Measurements from ENCODE around the gene SUPT4H1.

Gene SUPT4H1

GRCh38 chr17:58381124-58382035 lies 29.4 kb upstream of the SUPT4H1 start:
- no peak for DNase-seq (ENCODE audit: low read depth in 4 of 4, low spot score in 1 of 4)

GRCh38 chr17:58380207-58381123 lies 28.5 kb upstream of the SUPT4H1 start:
- no peak for DNase-seq (ENCODE audit: low read depth in 4 of 4, low spot score in 1 of 4)

DNA sequence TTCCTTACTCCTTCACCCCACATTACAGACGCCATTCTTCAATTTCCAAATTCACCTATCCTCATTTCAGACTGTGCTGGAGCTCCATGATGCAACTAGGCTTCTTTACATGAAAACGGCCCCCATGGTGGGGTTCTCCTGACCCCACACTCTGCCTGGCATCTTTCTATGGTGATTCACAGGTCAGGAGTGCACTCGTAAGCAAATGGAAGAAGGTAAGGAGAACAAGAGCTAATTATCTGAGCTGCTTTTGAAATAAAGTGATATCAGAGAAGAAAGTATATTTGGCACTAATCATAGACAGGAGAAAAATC lies 27.5 kb upstream of the SUPT4H1 start:
- DNase-seq (ENCODE audit: low read depth in 4 of 4, low spot score in 1 of 4): no peak

DNA sequence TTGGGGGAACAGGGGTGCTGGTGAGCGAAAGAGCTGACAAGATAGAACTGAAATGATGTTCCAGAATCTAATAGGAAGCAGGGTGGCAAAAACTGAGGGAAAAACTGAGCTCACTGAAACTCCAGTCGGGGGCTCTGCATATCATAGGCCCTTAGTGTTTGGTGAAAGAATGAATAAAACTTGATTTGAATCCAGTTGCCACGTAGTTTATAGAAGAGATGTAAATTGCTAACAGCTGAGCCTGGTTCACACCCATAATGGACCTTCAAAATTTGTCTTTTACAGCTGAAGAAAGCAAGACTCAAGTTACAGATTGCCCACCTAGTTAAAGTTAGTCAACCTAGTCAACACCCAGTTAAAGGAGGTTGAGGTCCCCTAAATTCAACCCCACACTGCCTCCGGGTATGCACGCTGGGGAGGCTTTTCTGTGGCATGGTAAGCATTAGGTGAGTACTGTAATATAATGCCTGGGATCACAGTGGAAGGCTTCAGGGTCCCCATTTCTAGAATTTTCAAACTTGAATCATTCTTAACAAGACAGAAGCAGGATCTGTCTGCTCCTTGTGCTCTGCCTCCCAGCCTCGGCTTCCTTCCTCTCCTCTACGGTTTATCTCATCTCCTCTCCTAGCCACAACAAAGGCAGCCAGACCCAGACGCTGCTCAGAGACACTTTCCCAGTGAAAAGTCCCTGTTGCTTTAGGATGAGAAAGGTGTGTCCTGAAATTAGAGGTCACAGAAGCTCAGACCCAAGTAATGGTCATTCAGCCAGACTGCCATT lies 26.9 kb upstream of the SUPT4H1 start:
- no peak for DNase-seq (ENCODE audit: low read depth in 4 of 4, low spot score in 1 of 4)

DNA sequence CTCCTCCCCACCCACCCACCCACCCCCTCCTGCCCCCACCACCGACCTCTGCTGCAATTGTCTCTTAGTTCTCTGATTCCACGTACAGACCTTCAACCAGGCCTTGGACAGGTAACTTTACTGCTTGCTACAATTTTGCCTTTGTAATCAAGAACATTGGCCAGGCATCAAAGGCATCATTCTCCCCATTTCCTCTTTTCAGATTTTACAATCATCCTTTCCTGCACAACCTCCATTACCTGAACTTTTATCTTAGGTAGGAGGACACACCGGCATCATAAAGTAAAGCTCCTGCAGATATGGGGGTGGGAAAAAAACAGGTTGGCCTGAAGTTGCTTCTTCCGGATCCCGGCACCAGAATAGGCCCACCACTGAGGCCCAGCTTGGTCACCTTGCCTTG lies 25.7 kb upstream of the SUPT4H1 start:
- DNase-seq (ENCODE audit: low read depth in 4 of 4, low spot score in 1 of 4): no peak

GRCh38 chr17:58377093-58377601 lies 25.1 kb upstream of the SUPT4H1 start:
- DNase-seq (ENCODE audit: low read depth in 4 of 4, low spot score in 1 of 4): no peak

GRCh38 chr17:58376472-58377000 lies 24.5 kb upstream of the SUPT4H1 start:
- DNase-seq (ENCODE audit: low read depth in 4 of 4, low spot score in 1 of 4): no peak

DNA sequence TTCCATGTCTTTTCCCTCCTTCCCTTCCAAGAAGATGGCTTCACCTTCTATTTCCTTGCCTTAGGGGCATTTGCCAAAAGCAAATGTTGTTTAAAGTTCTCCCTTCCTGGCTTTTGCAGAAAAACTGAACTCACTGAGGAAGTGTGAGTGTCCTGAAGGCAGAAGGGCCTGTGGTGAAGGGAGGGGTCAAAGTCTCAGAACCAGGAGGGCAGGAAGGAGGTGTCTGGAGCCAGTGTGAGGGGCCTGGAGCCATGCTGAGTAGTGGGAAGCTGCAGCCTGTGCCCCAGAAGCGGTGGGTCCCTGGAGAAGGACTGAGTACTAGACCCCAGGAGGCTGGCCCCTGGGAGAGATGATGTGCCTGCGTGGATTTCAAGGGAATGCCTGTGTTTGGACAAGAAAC lies 23.8 kb upstream of the SUPT4H1 start:
- DNase-seq (ENCODE audit: low read depth in 4 of 4, low spot score in 1 of 4): no peak

GRCh38 chr17:58375256-58375655 lies 23.3 kb upstream of the SUPT4H1 start:
- DNase-seq (ENCODE audit: low read depth in 4 of 4, low spot score in 1 of 4): no peak

DNA sequence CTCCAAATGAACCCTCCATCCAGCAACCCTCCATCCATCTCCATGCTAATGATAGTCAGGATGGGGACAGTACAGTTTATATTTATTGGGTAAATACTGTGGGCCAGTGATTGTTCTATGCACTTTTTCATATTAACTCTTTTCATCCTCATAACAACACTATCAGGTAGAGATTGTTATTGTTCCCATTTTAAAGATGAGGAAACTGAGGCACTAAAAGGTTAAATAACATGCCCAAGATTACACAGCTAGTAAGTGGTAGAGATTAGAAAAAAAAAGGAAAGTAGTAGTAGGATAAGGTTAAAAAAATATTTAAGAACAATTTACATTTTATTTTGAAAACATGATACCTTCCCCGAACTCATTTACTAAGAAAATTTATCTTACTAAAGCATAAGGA lies 21.9 kb upstream of the SUPT4H1 start:
- DNase-seq (ENCODE audit: low read depth in 4 of 4, low spot score in 1 of 4): no peak

DNA sequence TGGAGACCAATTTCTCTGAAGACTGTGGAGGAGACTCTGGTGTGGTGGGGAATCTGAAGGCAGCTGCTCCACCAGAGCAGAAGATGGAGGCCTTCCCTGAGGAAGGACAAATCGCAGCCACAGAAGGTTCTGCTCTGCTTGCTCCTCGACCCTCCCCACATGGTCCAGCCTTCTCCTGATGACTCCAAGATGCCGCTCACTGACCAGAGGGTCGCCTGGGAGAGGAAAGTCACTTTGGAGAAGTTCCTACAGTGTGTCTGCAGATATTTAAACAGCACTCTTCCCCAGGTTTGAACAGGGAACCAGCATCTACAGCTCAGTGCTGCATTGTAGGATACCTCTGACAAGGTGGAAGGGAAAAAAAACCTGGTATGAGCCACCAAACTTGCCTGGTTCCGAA lies 21.0 kb upstream of the SUPT4H1 start:
- DNase-seq (ENCODE audit: low read depth in 4 of 4, low spot score in 1 of 4): no peak

GRCh38 chr17:58371300-58371950 lies 19.4 kb upstream of the SUPT4H1 start:
- no peak for DNase-seq (ENCODE audit: low read depth in 4 of 4, low spot score in 1 of 4)

DNA sequence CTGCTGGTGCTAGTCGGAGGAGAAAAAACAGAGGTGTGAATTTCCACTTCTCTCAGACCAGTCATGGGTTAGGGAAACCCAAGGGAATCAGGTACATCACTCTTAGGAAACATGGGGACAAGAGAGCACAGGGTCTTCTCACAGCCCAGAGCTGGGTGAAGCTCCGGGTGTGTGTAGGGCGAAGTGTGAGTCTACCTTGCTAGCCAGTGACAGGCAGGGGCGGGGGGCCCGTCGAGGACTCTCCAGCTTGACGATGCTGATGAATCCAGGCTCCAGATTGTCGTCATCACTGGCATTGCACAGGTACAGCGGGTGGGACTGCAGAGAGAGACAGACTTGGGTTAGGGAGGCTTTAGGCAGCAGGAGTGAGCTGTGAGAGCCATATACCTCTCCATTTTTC lies 18.7 kb upstream of the SUPT4H1 start:
- DNase-seq (ENCODE audit: low read depth in 4 of 4, low spot score in 1 of 4): no peak

- DNase-seq (ENCODE audit: low read depth in 4 of 4, low spot score in 1 of 4): no peak
Observed at GRCh38 chr17:58370309-58370708, 18.3 kb upstream of the SUPT4H1 start.

DNA sequence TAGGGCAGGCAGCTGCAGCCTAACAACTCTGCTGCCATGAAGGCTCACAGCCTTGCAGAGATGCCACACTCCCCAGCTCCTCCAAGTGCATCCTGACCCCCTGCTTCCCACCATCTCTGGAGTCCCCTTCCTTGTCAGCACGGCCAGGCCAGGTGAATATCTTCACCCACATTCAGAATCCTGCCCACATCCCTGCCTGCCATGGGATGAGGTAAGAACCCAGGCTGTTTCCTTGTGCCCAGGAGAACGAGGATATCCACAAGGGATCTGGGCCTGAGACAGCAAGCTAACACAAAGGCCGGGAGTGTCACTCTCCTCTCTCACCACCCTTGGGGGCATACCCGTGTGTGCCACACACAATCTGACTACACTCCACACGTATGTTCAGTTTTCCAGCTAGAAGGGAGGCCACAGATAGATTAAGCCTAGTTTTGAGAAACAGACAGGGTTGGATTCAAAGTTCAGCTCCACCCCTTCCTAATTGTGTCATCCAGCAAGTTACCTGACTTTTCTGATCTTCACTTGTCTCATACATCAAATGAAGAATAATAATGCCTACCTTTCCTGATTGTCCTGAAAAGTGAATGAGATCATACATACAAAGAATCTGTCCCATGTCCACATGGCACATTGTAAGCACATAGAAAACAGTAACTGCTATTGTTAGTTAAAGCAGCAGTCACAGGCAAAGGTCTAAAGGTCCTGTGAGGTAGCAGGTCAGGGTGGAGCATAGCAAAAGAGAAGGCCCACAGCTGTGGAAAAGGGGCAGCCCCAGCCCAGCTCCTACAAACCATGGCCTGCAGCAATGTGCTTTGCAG lies 17.4 kb upstream of the SUPT4H1 start:
- no peak for DNase-seq (ENCODE audit: low read depth in 4 of 4, low spot score in 1 of 4)

DNA sequence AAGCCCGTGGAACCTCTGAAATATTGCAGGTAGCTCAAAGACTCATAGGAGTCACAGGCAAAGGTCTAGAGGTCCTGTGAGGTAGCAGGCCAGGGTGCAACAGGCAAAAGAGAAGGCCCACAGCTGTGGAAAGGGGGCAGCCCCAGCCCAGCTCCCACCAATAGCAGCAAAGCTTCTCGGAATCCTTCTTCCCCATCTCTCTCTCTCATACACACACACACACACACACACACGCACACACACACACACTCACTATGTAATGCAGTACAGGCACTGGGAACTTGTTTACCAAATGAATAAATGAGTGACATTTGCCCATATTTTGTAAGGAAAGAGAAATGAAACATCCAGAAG lies 16.8 kb upstream of the SUPT4H1 start:
- DNase-seq (ENCODE audit: low read depth in 4 of 4, low spot score in 1 of 4): no peak

GRCh38 chr17:58367461-58367860 lies 15.5 kb upstream of the SUPT4H1 start:
- no peak for DNase-seq (ENCODE audit: low read depth in 4 of 4, low spot score in 1 of 4)

DNA sequence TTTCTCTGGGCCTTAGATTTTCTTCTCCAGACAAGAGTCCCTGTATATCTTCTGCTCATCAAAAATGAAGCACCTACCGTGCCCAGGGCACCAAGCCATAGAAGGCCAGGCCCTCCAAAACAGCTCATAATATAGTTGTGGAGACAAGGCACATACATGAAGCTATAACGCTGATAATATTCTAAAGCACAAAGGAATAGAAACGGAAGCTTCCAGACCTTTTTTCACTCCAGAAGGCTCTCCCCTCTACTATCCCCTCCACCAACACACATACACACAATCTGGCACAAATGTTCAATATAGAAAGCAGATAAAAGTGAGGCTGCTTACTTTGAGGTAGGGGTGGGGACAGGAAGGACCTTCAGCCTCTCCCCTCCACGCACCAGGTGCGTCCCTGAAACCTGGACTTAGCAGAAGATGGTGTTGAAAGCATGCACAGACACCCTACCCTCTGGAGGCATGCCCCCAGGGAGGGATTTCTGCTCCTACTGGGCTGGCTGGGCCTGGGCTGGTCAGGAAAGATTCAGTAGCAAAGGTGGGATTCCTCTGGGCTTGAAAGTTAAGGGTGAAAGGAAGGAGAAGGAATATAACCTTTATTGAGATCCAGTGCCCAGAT lies 14.1 kb upstream of the SUPT4H1 start:
- DNase-seq (ENCODE audit: low read depth in 4 of 4, low spot score in 1 of 4): no peak
